ENCODE results near the gene LACTB.

GRCh38 chr15:63104727-63105126 is 16.9 kb upstream of the LACTB start:
- TF ChIP-seq POLR2AphosphoS5 (IDR thresholded peaks at IDR 0.05): no peak
- TF ChIP-seq, protein P1, sequence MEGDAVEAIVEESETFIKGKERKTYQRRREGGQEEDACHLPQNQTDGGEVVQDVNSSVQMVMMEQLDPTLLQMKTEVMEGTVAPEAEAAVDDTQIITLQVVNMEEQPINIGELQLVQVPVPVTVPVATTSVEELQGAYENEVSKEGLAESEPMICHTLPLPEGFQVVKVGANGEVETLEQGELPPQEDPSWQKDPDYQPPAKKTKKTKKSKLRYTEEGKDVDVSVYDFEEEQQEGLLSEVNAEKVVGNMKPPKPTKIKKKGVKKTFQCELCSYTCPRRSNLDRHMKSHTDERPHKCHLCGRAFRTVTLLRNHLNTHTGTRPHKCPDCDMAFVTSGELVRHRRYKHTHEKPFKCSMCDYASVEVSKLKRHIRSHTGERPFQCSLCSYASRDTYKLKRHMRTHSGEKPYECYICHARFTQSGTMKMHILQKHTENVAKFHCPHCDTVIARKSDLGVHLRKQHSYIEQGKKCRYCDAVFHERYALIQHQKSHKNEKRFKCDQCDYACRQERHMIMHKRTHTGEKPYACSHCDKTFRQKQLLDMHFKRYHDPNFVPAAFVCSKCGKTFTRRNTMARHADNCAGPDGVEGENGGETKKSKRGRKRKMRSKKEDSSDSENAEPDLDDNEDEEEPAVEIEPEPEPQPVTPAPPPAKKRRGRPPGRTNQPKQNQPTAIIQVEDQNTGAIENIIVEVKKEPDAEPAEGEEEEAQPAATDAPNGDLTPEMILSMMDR (IDR thresholded peaks at IDR 0.05; ENCODE audit: poor library complexity, severe bottlenecking): no peak
- TF ChIP-seq RAD21 (conservative IDR thresholded peaks at IDR 0.05): no peak
- no peak for TF ChIP-seq EZH2 (IDR thresholded peaks at IDR 0.05; ENCODE audit: borderline replicate concordance, insufficient read depth, low read length, poor library complexity, severe bottlenecking)
- TF ChIP-seq, protein P2, sequence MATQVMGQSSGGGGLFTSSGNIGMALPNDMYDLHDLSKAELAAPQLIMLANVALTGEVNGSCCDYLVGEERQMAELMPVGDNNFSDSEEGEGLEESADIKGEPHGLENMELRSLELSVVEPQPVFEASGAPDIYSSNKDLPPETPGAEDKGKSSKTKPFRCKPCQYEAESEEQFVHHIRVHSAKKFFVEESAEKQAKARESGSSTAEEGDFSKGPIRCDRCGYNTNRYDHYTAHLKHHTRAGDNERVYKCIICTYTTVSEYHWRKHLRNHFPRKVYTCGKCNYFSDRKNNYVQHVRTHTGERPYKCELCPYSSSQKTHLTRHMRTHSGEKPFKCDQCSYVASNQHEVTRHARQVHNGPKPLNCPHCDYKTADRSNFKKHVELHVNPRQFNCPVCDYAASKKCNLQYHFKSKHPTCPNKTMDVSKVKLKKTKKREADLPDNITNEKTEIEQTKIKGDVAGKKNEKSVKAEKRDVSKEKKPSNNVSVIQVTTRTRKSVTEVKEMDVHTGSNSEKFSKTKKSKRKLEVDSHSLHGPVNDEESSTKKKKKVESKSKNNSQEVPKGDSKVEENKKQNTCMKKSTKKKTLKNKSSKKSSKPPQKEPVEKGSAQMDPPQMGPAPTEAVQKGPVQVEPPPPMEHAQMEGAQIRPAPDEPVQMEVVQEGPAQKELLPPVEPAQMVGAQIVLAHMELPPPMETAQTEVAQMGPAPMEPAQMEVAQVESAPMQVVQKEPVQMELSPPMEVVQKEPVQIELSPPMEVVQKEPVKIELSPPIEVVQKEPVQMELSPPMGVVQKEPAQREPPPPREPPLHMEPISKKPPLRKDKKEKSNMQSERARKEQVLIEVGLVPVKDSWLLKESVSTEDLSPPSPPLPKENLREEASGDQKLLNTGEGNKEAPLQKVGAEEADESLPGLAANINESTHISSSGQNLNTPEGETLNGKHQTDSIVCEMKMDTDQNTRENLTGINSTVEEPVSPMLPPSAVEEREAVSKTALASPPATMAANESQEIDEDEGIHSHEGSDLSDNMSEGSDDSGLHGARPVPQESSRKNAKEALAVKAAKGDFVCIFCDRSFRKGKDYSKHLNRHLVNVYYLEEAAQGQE (IDR thresholded peaks at IDR 0.05; ENCODE audit: borderline replicate concordance): no peak
- no peak for TF ChIP-seq SMC3 (conservative IDR thresholded peaks at IDR 0.05; ENCODE audit: poor library complexity)
